DOHH2 (cell line): Measurements from ENCODE around the gene CLCNKA.

ENCODE experiments used
- EZH2phosphoT487 ChIP-seq: fragments of 200-600 bp; sonication (generic); IDR thresholded peaks from 2 replicates; pipeline ENCODE4 v1.6.1; 2017; ENCODE audit warnings: borderline replicate concordance, mild to moderate bottlenecking, antibody characterized with exemption, low read length, moderate library complexity, mixed read lengths
- TF ChIP-seq, protein P1 (sequence below): fragments of 200-600 bp; sonication (generic); IDR thresholded peaks from one replicate; pipeline ENCODE4 v1.5.1; 2014; ENCODE audit warnings: antibody characterized with exemption, mild to moderate bottlenecking, low read depth, low read length; ENCODE audit not compliant: poor library complexity, severe bottlenecking

DNA sequence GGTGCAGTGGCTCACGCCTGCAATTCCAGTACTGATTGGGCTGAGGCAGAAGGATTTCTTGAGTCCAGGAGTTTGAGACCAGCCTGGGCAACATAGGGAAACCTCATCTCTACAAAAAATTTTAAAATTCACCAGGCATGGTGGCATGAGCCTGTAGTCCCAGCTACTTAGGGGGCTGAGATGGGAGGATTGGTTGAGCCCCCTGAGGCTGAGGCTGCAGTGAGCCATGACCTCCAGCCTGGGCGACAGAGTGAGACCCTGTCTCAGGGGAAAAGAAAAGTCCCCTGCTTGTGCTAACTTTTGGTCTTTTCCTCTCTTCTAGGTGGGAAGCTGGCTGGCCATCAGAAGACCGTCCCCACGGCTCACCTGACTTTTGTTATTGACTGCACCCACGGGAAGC is 16.2 kb upstream of the CLCNKA start:
- TF ChIP-seq, protein P1, sequence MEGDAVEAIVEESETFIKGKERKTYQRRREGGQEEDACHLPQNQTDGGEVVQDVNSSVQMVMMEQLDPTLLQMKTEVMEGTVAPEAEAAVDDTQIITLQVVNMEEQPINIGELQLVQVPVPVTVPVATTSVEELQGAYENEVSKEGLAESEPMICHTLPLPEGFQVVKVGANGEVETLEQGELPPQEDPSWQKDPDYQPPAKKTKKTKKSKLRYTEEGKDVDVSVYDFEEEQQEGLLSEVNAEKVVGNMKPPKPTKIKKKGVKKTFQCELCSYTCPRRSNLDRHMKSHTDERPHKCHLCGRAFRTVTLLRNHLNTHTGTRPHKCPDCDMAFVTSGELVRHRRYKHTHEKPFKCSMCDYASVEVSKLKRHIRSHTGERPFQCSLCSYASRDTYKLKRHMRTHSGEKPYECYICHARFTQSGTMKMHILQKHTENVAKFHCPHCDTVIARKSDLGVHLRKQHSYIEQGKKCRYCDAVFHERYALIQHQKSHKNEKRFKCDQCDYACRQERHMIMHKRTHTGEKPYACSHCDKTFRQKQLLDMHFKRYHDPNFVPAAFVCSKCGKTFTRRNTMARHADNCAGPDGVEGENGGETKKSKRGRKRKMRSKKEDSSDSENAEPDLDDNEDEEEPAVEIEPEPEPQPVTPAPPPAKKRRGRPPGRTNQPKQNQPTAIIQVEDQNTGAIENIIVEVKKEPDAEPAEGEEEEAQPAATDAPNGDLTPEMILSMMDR = no peak
- TF ChIP-seq EZH2phosphoT487 = no peak
